Esophagus squamous epithelium (tissue), 4 donors: ENCODE measurements around the gene NR1D1.

Experiments used
- CTCF ChIP-seq, 6 experiments: fragments of 450-650 bp in 4 of 6; fragments of 200-600 bp in 2 of 6; sonication (generic) in 2 of 6; IDR thresholded peaks; one replicate each; pipeline ENCODE4 v1.5.1; 2016 to 2019; ENCODE audit warnings: antibody characterized with exemption in 6 of 6, mild to moderate bottlenecking in 4 of 6, moderate library complexity in 4 of 6
- POLR2A ChIP-seq, 4 donors: fragments of 450-650 bp; IDR thresholded peaks; one replicate each; pipeline ENCODE4 v1.6.1; 2017; ENCODE audit warnings: antibody characterized with exemption in 4 of 4, mild to moderate bottlenecking in 4 of 4, moderate library complexity in 3 of 4

- no peak for TF ChIP-seq CTCF (IDR thresholded peaks at IDR 0.05)
- TF ChIP-seq POLR2A (IDR thresholded peaks at IDR 0.05) = no peak
Observed at GRCh38 chr17:40105861-40106759, 5.7 kb upstream of the NR1D1 start.
